Activated B cell treated with CpG ODN at 0.5 μM for 24 hours (primary cell): ENCODE data around the gene BAZ1B. TPM values are rescaled to one million over a fixed set of nuclear protein-coding genes. Genes with fewer than 3 reads are reported as not detected.

Source experiments
- ATAC-seq: fragments of 200-7000 bp; cut with Tn5 transposase; one replicate; pipeline ENCODE4 v1.10.0; 2021; ENCODE audit warnings: low read depth, mild to moderate bottlenecking, moderate library complexity
- CTCF ChIA-PET: fragments of 350-600 bp; sonication (Branson Sonifier 250); formaldehyde crosslinking; loops from one replicate; lab custom pipeline; 2021; ENCODE audit warnings: antibody characterized with exemption; lab: Charles Lee
- POLR2A ChIA-PET: fragments of 350-600 bp; sonication (Branson Sonifier 250); formaldehyde crosslinking; loops from one replicate; lab custom pipeline; 2021; ENCODE audit warnings: antibody characterized with exemption; lab: Charles Lee
- DNase-seq: peaks from one replicate; pipeline ENCODE4 v3.0.0; 2022
- H3K27ac Mint-ChIP-seq: one replicate; pipeline ENCODE4 v1.8.0; 2020; ENCODE audit warnings: mixed read lengths
- H3K27me3 Mint-ChIP-seq: one replicate; pipeline ENCODE4 v1.8.0; 2021; ENCODE audit warnings: mixed read lengths
- H3K36me3 Mint-ChIP-seq: one replicate; pipeline ENCODE4 v1.8.0; 2021; ENCODE audit warnings: low read depth, mixed read lengths
- H3K4me1 Mint-ChIP-seq: one replicate; pipeline ENCODE4 v1.8.0; 2021; ENCODE audit warnings: mixed read lengths
- H3K4me3 Mint-ChIP-seq: one replicate; pipeline ENCODE4 v1.8.0; 2020; ENCODE audit warnings: mild to moderate bottlenecking, mixed read lengths
- H3K9me3 Mint-ChIP-seq: one replicate; pipeline ENCODE4 v1.8.0; 2020; ENCODE audit warnings: mixed read lengths
- CTCF ChIP-seq: fragments of 200-600 bp; IDR thresholded peaks from one replicate; pipeline ENCODE4 v1.8.0; 2022; ENCODE audit warnings: antibody characterized with exemption, mild to moderate bottlenecking
- intact Hi-C: fragments of 100-400 bp; cut with micrococcal nuclease; formaldehyde crosslinking; loops from one replicate; pipeline ENCODE4 v1.15.1; 2024
- total RNA-seq: library from RNA; stranded (reverse); gene quantifications from 2 replicates; pipeline ENCODE4 v1.2.3, GENCODE V29; 2022

Gene BAZ1B
- total RNA-seq, 1 donor from 2014 or later: 59.1 TPM

GRCh38 chr7:73427902-73428787, 93.9 kb downstream of the BAZ1B start:
- H3K36me3 Mint-ChIP-seq: no peaks in the 10 kb centered on the region
- no peak overlapping the region for H3K27ac Mint-ChIP-seq
- POLR2A ChIA-PET: no interaction called here
- no peaks in the 10 kb centered on the region for H3K9me3 Mint-ChIP-seq
- ATAC-seq (no peak), DNase-seq (no peak)
- intact Hi-C loops: no loop called here
- H3K4me1 Mint-ChIP-seq: peaks cover 9% of the 10 kb centered on the region
- TF ChIP-seq CTCF: no peak
- H3K4me3 Mint-ChIP-seq: no peak overlapping the region
- CTCF ChIA-PET: no interaction called here
- H3K27me3 Mint-ChIP-seq: peaks cover 14% of the 10 kb centered on the region

GRCh38 chr7:73426016-73426415, 96.1 kb downstream of the BAZ1B start:
- Mint-ChIP-seq H3K27ac (no peak overlapping the region), H3K4me3 (no peak overlapping the region), H3K27me3 (peaks cover 14% of the 10 kb centered on the region), H3K4me1 (peaks cover 7% of the 10 kb centered on the region), H3K36me3 (no peaks in the 10 kb centered on the region), H3K9me3 (no peaks in the 10 kb centered on the region)
- no peak for TF ChIP-seq CTCF
- ATAC-seq: no peak
- DNase-seq: no peak
- CTCF ChIA-PET: no interaction called here
- intact Hi-C loops: no loop called here
- POLR2A ChIA-PET: no interaction called here

GRCh38 chr7:73425356-73425983, 96.6 kb downstream of the BAZ1B start:
- no peak for ATAC-seq
- no peak overlapping the region for H3K4me3 Mint-ChIP-seq

GRCh38 chr7:73424489-73424885, 97.6 kb downstream of the BAZ1B start:
- intact Hi-C loops: no loop called here
- peak overlapping the region; percentile 35 for H3K4me3 Mint-ChIP-seq
- no peak overlapping the region for H3K27ac Mint-ChIP-seq
- TF ChIP-seq CTCF: no peak
- POLR2A ChIA-PET: no interaction called here
- peaks cover 4% of the 10 kb centered on the region for H3K4me1 Mint-ChIP-seq
- CTCF ChIA-PET: no interaction called here
- H3K9me3 Mint-ChIP-seq: no peaks in the 10 kb centered on the region
- ATAC-seq (no peak), DNase-seq (no peak)
- peaks cover 11% of the 10 kb centered on the region for H3K27me3 Mint-ChIP-seq
- H3K36me3 Mint-ChIP-seq: no peaks in the 10 kb centered on the region

More at GRCh38 chr7:73425356-73425983, 96.6 kb downstream of the BAZ1B start:
- Mint-ChIP-seq H3K27me3 (peaks cover 14% of the 10 kb centered on the region), H3K9me3 (no peaks in the 10 kb centered on the region), H3K4me1 (peaks cover 7% of the 10 kb centered on the region), H3K27ac (no peak overlapping the region), H3K36me3 (no peaks in the 10 kb centered on the region)
- ChIA-PET CTCF (no interaction called here), POLR2A (no interaction called here)
- intact Hi-C loops: no loop called here
- no peak for TF ChIP-seq CTCF
- no peak for DNase-seq
